Islet precursor cell (in vitro differentiated cells): ENCODE results near the gene CAND1.

Source experiments
- DNase-seq: peaks from one replicate; pipeline ENCODE4 v3.0.0-alpha.2; 2018

CAND1 gene

GRCh38 chr12:67268896-67269632 lies at the start of gene CAND1:
Gene CAND1 (plus strand): TSS chr12:67269358. CDS start chr12:67269718, 360 bp downstream.
- peak; percentile 99 for DNase-seq

DNA sequence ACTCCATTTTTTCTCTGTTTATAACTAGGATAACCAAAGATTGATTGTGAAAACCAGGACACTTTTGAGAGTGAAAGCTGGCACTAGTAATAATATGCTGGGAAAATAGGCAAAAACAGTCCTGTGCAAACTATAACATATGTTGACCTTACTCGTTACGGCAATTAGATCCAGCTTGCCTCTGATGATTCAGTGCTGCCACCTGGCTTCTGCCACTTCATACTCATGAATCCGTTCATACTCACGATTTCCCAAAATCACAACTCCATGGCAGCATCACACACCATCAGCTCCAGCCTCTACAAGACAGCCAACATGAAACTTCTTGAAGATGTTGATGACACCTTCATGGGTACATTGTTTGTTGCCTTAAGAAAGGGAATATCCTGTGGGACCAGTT lies 49.1 kb upstream of the CAND1 start:
- DNase-seq: no peak

- peak; percentile 62 for DNase-seq
Measured at GRCh38 chr12:67222302-67222701, 46.9 kb upstream of the CAND1 start.

- DNase-seq: no peak
Measured at GRCh38 chr12:67223225-67223624, 45.9 kb upstream of the CAND1 start.

- peak; percentile 78 for DNase-seq
Measured at GRCh38 chr12:67237231-67237630, 31.9 kb upstream of the CAND1 start.

GRCh38 chr12:67239061-67239460 lies 30.1 kb upstream of the CAND1 start:
- no peak for DNase-seq

DNA sequence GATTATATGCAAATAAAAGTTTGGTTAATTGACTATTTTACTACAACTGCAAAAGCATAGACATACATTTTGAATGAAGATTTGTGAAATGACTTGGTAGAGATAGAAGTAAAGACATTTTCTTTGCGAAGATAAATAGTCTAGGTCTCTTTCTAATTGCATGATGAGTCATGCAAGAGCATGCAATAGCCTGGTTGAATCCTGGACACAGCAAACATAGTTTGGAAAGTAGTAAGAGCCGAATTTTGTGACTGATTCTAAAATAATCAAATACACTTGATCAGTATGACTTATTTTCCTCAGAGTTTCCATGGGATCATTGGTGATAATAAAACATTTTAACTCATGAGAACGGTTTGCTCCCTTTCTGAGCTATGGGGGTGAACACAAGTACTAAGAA lies 27.7 kb upstream of the CAND1 start:
- no peak for DNase-seq

DNA sequence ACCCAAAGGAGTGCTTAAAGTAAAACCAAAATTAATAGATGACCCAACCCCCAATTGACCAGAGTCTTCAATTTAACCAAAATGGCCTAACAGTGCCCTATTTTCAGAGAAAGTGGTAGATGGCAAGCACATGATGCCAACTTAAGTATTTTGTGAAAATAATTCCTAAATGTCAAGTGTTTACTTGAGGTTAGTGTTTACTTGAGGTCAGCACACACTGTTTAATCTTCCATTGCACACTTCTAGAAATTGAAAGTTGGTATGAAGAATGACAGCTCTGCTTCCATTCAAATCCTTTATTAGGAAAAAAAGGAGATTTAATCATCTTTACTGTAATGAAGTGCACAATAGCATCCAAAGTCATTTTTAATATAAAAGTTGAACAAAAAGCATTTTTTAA lies 25.9 kb upstream of the CAND1 start:
- DNase-seq: no peak

DNA sequence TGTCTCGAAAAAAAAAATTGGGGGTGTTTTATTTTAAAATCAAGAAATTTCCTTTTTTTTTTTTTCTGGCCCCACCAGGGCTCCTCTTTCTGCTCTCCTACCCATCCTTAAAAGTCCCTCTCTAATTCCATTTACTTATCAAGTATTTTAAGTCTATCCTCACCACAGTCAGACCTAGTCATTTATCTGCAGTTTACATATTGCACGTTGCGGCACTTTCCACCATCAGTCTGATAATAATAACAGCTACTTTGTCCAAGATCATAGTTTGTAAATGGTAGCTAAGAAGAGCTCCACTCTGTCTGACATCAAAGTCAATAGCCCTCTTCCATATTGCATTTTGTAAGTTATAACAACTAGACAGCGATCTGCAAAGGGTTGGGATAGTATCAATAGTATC lies 23.6 kb upstream of the CAND1 start:
- no peak for DNase-seq

DNA sequence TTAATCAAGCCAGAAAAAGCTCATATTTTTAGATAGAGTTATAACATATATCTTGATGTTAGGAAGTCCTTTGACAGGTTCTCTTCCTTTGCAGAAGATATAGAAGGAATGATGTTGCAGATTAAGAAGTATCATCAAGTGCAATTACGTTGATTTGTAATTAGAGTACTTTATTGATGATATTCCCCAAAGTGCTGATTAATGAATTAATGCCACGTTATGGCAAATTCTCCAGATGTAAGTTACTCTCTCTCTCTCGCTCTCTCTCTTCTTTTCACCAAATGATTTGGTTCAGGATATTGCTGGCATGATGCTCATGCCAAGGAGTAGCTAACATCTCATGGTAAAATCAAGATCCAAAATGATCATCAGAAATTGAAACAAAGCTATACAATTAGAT lies 18.1 kb upstream of the CAND1 start:
- no peak for DNase-seq

DNA sequence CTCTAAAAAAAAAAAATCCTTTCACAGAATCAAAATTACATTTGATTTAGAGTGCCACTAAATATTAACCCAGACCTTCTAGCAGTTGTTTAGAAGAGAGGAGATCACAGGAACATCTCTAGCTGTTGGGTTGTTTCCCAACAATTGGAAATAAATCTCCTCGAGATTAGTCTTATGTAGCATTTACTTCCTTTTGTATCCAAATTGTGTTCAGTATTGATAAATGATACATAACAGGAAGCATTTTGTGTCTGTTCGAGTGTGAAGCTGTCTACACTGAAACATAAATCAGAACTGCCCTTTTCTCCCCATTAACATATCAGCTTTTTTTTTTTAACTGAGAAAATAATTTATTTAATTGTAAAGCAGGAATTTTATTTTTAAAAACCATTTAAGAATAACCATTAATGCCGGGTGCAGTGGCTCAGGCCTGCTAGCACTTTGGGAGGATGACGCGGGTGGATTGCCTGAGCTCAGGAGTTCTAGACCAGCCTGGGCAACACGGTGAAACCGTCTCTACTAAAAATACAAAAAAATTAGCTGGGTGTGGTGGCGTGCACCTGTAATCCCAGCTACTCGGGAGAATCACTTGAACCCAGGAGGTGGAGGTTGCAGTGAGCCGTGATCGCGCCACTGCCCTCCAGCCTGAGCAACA lies 14.7 kb upstream of the CAND1 start:
- no peak for DNase-seq

DNA sequence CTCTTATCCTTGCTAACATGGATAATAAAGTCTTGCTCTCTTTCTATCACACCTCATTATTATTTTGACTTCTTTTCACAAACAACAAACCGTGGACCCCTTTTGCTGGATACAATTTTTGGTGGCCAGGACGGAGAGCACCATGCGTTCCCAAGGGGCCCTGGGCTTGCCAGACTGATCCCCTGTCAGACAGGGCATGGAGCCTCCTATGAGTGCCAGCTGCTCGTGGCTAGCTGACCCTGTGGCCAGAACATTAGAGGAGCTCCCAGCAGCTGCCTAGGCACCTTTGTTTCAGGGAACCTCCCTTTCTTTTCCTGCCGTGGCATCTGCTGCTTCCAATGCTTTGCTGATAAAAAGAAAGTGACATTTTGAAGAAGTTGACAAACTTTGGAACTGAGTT lies 12.5 kb upstream of the CAND1 start:
- no peak for DNase-seq

GRCh38 chr12:67263471-67263870 lies 5.7 kb upstream of the CAND1 start:
- no peak for DNase-seq

DNA sequence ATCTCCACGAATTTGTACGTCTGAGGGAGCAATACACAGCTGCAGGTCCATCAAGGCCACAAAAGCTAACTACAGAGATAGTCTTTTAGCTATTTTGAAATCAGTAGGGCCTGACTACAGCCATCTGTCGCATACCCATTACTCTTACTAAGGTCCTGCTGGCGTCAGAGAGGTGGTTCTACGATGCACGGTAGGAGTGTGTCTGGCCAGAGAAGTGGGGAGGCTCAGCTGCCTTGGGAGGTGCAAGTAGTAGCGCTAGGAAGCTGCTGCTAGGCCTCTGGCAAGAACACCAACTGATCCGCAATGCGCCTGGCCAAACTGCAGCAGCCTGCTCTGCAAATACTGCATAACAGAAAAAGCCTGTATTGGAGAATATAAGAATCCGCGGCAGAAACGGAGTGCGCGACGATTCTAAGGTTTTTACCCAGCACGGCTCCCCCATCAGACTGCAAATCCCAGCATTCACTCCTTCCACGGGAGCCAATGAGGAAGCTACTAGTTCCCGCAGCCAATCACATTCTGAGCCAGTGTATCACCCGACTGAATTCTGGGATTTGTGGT lies 743 bp upstream of the CAND1 start:
- peak; percentile 99 for DNase-seq

- peak; percentile 77 for DNase-seq
Measured at GRCh38 chr12:67269633-67270573, 745 bp downstream of the CAND1 start.

DNA sequence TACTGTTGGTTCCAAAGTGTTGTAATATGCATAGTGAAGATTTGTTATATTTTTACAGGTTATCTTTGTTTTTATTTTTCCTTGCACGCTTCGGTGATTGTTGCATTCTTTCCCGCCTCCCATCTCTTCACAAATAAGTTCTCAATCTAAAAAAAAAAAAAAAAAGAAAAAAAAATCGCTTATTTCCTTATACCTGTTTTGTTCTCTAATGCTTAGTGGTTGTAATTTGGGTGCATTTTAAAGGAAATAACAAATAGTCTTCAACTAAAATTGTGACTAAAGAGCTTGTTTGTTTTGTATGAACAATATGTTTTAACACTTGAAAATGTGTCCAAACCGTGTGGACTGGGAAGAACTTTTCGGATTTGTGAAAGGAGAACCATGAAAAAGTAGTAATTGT lies 1.5 kb downstream of the CAND1 start:
- DNase-seq: no peak

DNA sequence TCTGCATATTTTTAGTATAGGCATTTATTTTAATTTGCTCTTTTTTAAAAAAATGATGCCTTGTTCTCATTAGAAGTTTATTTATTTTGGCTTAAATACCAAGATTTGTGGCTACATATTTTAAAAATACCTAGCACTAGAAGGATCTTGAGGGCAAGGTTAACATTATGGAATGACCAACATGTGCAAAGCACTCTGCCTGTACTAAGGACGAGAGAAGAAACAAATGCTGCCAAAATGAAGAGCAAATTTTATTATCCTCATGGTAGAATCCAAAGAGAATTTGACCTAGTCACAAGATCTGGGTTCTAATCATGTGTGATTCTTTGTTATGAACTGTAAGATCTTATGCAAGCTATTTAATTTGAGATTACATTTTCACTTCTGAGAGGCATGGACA lies 2.8 kb downstream of the CAND1 start:
- no peak for DNase-seq

- DNase-seq: no peak
Measured at GRCh38 chr12:67274186-67274585, 5.0 kb downstream of the CAND1 start.

DNA sequence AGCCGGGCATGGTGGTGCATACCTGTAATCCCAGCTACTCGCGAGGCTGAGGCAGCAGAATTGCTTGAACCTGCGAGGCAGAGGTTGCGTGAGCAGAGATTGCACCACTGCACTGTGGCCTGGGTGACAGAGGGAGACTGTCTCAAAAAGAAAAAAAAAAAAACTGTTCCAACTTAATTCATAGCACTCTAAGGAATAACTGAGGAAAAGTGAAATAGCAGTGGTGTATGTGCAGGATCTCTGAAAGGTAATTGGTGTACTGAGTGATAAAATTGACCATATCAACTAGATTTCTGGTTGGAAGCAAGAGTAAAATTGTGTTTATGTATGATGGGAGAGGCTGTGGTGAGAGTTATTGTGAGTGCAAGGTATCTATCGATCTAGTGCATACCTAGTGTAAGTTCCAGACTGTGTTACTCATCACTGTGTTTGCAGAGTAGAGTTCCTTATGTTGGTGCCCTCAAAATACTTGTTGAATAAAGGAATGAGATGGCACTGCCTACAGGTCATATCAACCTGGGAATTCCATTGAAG lies 6.3 kb downstream of the CAND1 start:
- no peak for DNase-seq

- DNase-seq: no peak
Measured at GRCh38 chr12:67276421-67276820, 7.3 kb downstream of the CAND1 start.

GRCh38 chr12:67279637-67280036 lies 10.5 kb downstream of the CAND1 start:
- DNase-seq: no peak

- DNase-seq: no peak
Measured at GRCh38 chr12:67280088-67280487, 10.9 kb downstream of the CAND1 start.

DNA sequence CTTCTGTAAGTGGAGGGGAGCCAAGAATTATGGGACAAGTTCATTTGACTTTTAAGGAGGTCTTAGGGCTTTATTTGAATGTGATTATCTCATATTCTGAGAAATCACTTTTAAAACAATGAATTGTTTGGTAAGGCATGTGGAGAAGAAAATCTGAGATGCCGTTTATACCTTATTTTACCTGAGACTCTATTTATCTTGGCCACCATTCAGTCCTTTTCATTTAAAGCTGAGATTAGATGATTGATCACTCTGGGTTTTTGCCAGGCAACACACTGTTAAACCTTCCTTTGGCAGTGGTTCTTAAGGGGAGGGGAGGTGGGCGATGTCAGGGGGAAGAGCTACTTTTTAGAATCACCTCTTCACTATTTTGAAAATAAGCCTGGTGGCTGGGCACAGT lies 11.4 kb downstream of the CAND1 start:
- no peak for DNase-seq
